GM12878 (cell line): ENCODE measurements around the gene CALML4. TPM values are rescaled to one million over a fixed set of nuclear protein-coding genes. Genes with fewer than 3 reads are reported as not detected.

ENCODE experiments used
- BCLAF1 ChIP-seq: fragments of 450-650 bp; IDR thresholded peaks from 2 replicates; pipeline ENCODE4 v1.6.1; 2017; ENCODE audit warnings: antibody characterized with exemption, mild to moderate bottlenecking, moderate library complexity
- FOS ChIP-seq: IDR thresholded peaks from 3 replicates; pipeline ENCODE4 v1.6.1; 2011; ENCODE audit warnings: borderline replicate concordance; ENCODE audit not compliant: insufficient read length; ENCODE audit errors: extremely low read depth
- HCFC1 ChIP-seq: fragments of 150-350 bp; IDR thresholded peaks from 2 replicates; pipeline ENCODE4 v1.6.1; 2014; ENCODE audit warnings: low read length
- IRF4 ChIP-seq: IDR thresholded peaks from 2 replicates; pipeline ENCODE4 v1.6.1; 2011; ENCODE audit warnings: low read depth, low read length
- MEF2B ChIP-seq: fragments of 450-650 bp; IDR thresholded peaks from 2 replicates; pipeline ENCODE4 v1.6.1; 2018; ENCODE audit warnings: mild to moderate bottlenecking, moderate library complexity; ENCODE audit not compliant: partially characterized antibody, poor library complexity, severe bottlenecking
- RAD51 ChIP-seq: fragments of 450-650 bp; IDR thresholded peaks from 2 replicates; pipeline ENCODE4 v1.6.1; 2016; ENCODE audit warnings: moderate library complexity, mild to moderate bottlenecking, inconsistent platforms
- RB1 ChIP-seq: fragments of 450-650 bp; formaldehyde crosslinking; IDR thresholded peaks from 2 replicates; pipeline ENCODE4 v1.6.1; 2017; ENCODE audit warnings: mild to moderate bottlenecking, borderline replicate concordance
- TCF12 ChIP-seq: IDR thresholded peaks from 2 replicates; pipeline ENCODE4 v1.6.1; 2011; ENCODE audit warnings: low read depth, mild to moderate bottlenecking, low read length
- polyA plus RNA-seq, 11 experiments: library from polyadenylated mRNA; depleted of rRNA in 4 of 11; unstranded in 6 of 11; stranded (reverse) in 5 of 11; fragments of >200 nt; fragmentation: Nextera tagmentation in 4 of 11; fragmentation: Illumina TruSeq in 1 of 11; extraction: Ambion mirVana in 4 of 11; extraction: Trizol in 1 of 11; gene quantifications; 1 replicate in 1 of 11; 2 replicates in 10 of 11; pipeline versions ENCODE4 v1.2.1 to v1.2.3, GENCODE V29; 2011 to 2016; ENCODE audit warnings: inconsistent platforms in 2 of 11, missing spikeins in 2 of 11, low read depth in 1 of 11
- total RNA-seq, 4 experiments: library from RNA; depleted of rRNA in 3 of 4; stranded (reverse); fragments of >200 nt in 3 of 4; fragmentation: Illumina TruSeq in 1 of 4; extraction: Trizol in 1 of 4; gene quantifications; 2 replicates each; pipeline versions ENCODE4 v1.2.1 to v1.2.3, GENCODE V29; 2013 to 2021
- TF ChIP-seq, protein P1 (sequence below): fragments of 150-350 bp; IDR thresholded peaks from 2 replicates; pipeline ENCODE4 v1.6.1; 2016; ENCODE audit warnings: low read depth, low read length
- TF ChIP-seq, protein P2 (sequence below): IDR thresholded peaks from 2 replicates; pipeline ENCODE4 v1.6.1; 2012; ENCODE audit warnings: low read depth, low read length, improper control_type of control experiment
- TF ChIP-seq, protein P3 (sequence below): fragments of 450-650 bp; IDR thresholded peaks from 2 replicates; pipeline ENCODE4 v1.6.1; 2017; ENCODE audit warnings: low read depth, mild to moderate bottlenecking, moderate library complexity

Gene CALML4
- total and polyA plus RNA-seq, 10 of the 15 experiments (the other 5 are each of a cell fraction or from before 2014, with no cell fraction given): 1.7 to 15.9 (median 5.1) TPM

DNA sequence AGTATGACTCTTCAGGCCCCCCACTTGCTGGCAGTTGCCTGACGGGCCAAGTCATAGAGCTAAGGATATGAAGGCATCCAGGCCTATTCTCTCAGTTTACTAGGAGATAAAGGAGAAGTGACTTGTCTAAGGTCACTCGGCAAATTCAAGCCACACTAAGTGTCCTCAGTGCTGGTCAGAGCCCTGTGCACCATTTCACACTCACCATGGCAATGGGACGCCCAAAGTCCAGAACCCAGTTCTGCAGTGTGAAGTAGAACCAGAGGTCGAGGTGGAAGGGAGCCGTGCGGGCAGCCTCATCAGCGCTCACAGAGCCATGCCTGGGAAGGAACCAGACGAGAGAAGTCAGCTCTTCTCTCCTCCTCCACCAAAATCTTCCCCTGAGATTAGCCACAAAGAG is 13.2 kb upstream of the CALML4 start (continued):
- TF ChIP-seq BCLAF1 (no peak), RAD51 (no peak), HCFC1 (no peak), FOS (no peak), RB1 (no peak), TCF12 (no peak), IRF4 (no peak), MEF2B (no peak)
- TF ChIP-seq, protein P1, sequence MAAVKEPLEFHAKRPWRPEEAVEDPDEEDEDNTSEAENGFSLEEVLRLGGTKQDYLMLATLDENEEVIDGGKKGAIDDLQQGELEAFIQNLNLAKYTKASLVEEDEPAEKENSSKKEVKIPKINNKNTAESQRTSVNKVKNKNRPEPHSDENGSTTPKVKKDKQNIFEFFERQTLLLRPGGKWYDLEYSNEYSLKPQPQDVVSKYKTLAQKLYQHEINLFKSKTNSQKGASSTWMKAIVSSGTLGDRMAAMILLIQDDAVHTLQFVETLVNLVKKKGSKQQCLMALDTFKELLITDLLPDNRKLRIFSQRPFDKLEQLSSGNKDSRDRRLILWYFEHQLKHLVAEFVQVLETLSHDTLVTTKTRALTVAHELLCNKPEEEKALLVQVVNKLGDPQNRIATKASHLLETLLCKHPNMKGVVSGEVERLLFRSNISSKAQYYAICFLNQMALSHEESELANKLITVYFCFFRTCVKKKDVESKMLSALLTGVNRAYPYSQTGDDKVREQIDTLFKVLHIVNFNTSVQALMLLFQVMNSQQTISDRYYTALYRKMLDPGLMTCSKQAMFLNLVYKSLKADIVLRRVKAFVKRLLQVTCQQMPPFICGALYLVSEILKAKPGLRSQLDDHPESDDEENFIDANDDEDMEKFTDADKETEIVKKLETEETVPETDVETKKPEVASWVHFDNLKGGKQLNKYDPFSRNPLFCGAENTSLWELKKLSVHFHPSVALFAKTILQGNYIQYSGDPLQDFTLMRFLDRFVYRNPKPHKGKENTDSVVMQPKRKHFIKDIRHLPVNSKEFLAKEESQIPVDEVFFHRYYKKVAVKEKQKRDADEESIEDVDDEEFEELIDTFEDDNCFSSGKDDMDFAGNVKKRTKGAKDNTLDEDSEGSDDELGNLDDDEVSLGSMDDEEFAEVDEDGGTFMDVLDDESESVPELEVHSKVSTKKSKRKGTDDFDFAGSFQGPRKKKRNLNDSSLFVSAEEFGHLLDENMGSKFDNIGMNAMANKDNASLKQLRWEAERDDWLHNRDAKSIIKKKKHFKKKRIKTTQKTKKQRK: no peak
- TF ChIP-seq, protein P2, sequence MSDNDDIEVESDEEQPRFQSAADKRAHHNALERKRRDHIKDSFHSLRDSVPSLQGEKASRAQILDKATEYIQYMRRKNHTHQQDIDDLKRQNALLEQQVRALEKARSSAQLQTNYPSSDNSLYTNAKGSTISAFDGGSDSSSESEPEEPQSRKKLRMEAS: no peak
- TF ChIP-seq, protein P3, sequence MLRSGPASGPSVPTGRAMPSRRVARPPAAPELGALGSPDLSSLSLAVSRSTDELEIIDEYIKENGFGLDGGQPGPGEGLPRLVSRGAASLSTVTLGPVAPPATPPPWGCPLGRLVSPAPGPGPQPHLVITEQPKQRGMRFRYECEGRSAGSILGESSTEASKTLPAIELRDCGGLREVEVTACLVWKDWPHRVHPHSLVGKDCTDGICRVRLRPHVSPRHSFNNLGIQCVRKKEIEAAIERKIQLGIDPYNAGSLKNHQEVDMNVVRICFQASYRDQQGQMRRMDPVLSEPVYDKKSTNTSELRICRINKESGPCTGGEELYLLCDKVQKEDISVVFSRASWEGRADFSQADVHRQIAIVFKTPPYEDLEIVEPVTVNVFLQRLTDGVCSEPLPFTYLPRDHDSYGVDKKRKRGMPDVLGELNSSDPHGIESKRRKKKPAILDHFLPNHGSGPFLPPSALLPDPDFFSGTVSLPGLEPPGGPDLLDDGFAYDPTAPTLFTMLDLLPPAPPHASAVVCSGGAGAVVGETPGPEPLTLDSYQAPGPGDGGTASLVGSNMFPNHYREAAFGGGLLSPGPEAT: no peak
- TF ChIP-seq, all 136 proteins: peak for 0
